Keratinocyte (primary cell): ENCODE measurements around the gene LRFN4. TPM values are rescaled to one million over a fixed set of nuclear protein-coding genes. Genes with fewer than 3 reads are reported as not detected.

Experiments
- DNase-seq: peaks from one replicate; pipeline ENCODE4 v3.0.0-alpha.2; 2011; ENCODE audit warnings: low read depth, missing footprints, low spot score
- FAIRE-seq: peaks from 2 replicates; lab custom pipeline; 2011; peaks lifted over from hg19 to GRCh38; lab: Jason Lieb, UNC
- H2AFZ ChIP-seq: 2 replicates; pipeline ENCODE4 v1.6.0; 2012; ENCODE audit warnings: low read length, control low read depth, inconsistent platforms; ENCODE audit not compliant: control insufficient read depth
- H3K27ac ChIP-seq: 2 replicates; pipeline ENCODE4 v1.5.1; 2011; ENCODE audit warnings: low read length; ENCODE audit not compliant: control insufficient read depth, insufficient read depth
- H3K27me3 ChIP-seq: 3 replicates; pipeline ENCODE4 v1.6.0; 2011; ENCODE audit warnings: low read length; ENCODE audit not compliant: control insufficient read depth, insufficient read depth; ENCODE audit errors: extremely low read depth
- H3K36me3 ChIP-seq, 2 experiments: 2 replicates in 1 of 2; 3 replicates in 1 of 2; pipeline ENCODE4 v1.5.1; 2011; ENCODE audit warnings: low read length in 2 of 2, mild to moderate bottlenecking in 1 of 2; ENCODE audit not compliant: control insufficient read depth in 2 of 2, insufficient read depth in 2 of 2; ENCODE audit errors: extremely low read depth in 1 of 2
- H3K4me1 ChIP-seq: 3 replicates; pipeline ENCODE4 v1.5.1; 2011; ENCODE audit warnings: low read length; ENCODE audit not compliant: control insufficient read depth, insufficient read depth; ENCODE audit errors: extremely low read depth
- H3K4me2 ChIP-seq: 3 replicates; pipeline ENCODE4 v1.6.0; 2011; ENCODE audit warnings: low read depth, low read length; ENCODE audit not compliant: control insufficient read depth, insufficient read depth; ENCODE audit errors: extremely low read depth
- H3K4me3 ChIP-seq, 3 experiments: fragments of 200-600 bp in 1 of 3; sonication (generic) in 1 of 3; 2 replicates in 2 of 3; 3 replicates in 1 of 3; pipeline ENCODE4 v1.5.1; 2011 to 2016; ENCODE audit warnings: low read length in 3 of 3, mild to moderate bottlenecking in 3 of 3, control low read depth in 2 of 3, inconsistent platforms in 1 of 3, low read depth in 1 of 3, mixed read lengths in 1 of 3, mixed run types in 1 of 3, moderate library complexity in 1 of 3; ENCODE audit not compliant: control insufficient read depth in 2 of 3, insufficient read depth in 2 of 3; ENCODE audit errors: extremely low read depth in 1 of 3
- H3K79me2 ChIP-seq: 2 replicates; pipeline ENCODE4 v1.6.0; 2012; ENCODE audit warnings: low read length; ENCODE audit not compliant: control insufficient read depth, insufficient read depth
- H3K9ac ChIP-seq: 3 replicates; pipeline ENCODE4 v1.6.0; 2011; ENCODE audit warnings: low read length; ENCODE audit not compliant: control insufficient read depth, insufficient read depth; ENCODE audit errors: extremely low read depth
- H3K9me1 ChIP-seq: 3 replicates; pipeline ENCODE4 v1.6.0; 2011; ENCODE audit warnings: low read length; ENCODE audit not compliant: control insufficient read depth, insufficient read depth; ENCODE audit errors: extremely low read depth
- H3K9me3 ChIP-seq: 2 replicates; pipeline ENCODE4 v1.5.1; 2012; ENCODE audit warnings: low read depth, low read length; ENCODE audit not compliant: control insufficient read depth
- H4K20me1 ChIP-seq: 3 replicates; pipeline ENCODE4 v1.6.0; 2011; ENCODE audit warnings: low read length; ENCODE audit not compliant: control insufficient read depth, insufficient read depth; ENCODE audit errors: extremely low read depth
- EZH2 ChIP-seq: IDR thresholded peaks from one replicate; pipeline ENCODE4 v1.6.1; 2012; ENCODE audit warnings: inconsistent platforms, mild to moderate bottlenecking, low read length, moderate library complexity
- dilution Hi-C: fragments of 300-500 bp; cut with MboI; formaldehyde crosslinking; loops from one replicate; pipeline ENCODE4 v1.7.0; 2020; ENCODE audit warnings: low sequenced_read_pairs; ENCODE audit not compliant: extremely low pct_ligation_motif_present
- polyA plus RNA-seq, 5 experiments: library from polyadenylated mRNA; depleted of rRNA in 3 of 5; stranded (reverse) in 3 of 5; stranded (forward) in 1 of 5; unstranded in 1 of 5; fragments of >200 nt; gene quantifications; 1 replicate in 1 of 5; 2 replicates in 3 of 5; 3 replicates in 1 of 5; pipeline versions ENCODE4 v1.2.1 to v1.2.3, GENCODE V29; 2011 to 2012; ENCODE audit warnings: missing spikeins in 2 of 5, low read depth in 1 of 5, low replicate concordance in 1 of 5
- TF ChIP-seq, protein P1 (sequence below), 3 experiments: IDR thresholded peaks in 1 of 3; conservative IDR thresholded peaks in 1 of 3; optimal IDR thresholded peaks in 1 of 3; 2 replicates in 2 of 3; 3 replicates in 1 of 3; pipeline versions ENCODE3 to v1.5.1; 2011; ENCODE audit warnings: low read length in 3 of 3, mild to moderate bottlenecking in 3 of 3, moderate library complexity in 2 of 3, control low read depth in 1 of 3, inconsistent platforms in 1 of 3; ENCODE audit not compliant: insufficient read depth in 2 of 3; ENCODE audit errors: extremely low read depth in 1 of 3

The LRFN4 gene
- polyA plus RNA-seq, 1 donor (not counting 4 experiments of a cell fraction or from before 2014, with no cell fraction given) = 1.1 TPM

DNA sequence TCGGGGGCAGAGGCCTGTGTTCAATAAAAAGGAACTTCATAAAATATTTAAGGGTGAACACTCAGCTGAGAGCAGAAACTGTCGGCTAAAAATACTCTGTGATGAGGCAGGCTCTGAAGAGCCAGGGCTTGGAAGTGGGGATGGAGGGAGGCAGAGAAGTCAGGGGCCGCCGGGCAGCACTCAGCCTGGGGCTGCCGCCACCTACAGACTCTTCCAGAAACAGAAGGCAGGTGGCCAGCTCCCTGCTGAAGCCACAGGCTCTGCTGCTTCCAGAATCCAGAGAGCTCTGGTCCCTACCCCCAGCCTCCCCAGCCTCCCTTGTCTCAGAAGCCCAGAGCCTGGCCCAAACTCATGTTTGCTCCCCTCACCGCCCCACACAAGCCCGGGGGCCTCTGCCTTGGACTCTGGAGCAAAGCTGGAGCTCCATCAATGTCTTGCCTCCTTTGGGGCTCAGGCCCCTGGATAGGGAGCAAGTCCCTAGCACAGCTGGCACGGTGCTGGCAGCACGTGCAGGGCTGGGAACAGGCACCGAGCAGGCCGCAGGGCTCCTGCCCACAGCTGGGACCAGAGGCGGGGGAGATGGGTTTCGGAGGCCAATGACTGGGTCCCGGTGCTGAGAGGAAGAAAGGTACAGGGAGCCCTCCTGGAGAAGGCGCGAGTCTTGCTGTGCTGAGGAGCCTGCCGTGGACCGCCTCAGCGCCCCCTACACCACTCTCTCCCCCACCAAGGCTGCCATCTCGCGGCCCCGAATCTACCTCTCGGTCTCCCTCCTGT lies 8.2 kb downstream of the LRFN4 start:
- Histone ChIP-seq H3K27ac (no peak overlapping the region), H3K9me1 (no peaks in the 10 kb centered on the region), H3K79me2 (no peaks in the 10 kb centered on the region), H3K4me2 (no peak overlapping the region), H3K27me3 (no peaks in the 10 kb centered on the region), H3K4me1 (peaks cover 18% of the 10 kb centered on the region), H3K36me3 (peaks cover 18 to 27% of the 10 kb centered on the region in 2 experiments), H4K20me1 (peaks cover 6% of the 10 kb centered on the region), H3K9me3 (no peaks in the 10 kb centered on the region), H2AFZ (no peak overlapping the region), H3K4me3 (no peak overlapping the region), H3K9ac (no peak overlapping the region)
- no peak for TF ChIP-seq EZH2
- TF ChIP-seq, protein P1, sequence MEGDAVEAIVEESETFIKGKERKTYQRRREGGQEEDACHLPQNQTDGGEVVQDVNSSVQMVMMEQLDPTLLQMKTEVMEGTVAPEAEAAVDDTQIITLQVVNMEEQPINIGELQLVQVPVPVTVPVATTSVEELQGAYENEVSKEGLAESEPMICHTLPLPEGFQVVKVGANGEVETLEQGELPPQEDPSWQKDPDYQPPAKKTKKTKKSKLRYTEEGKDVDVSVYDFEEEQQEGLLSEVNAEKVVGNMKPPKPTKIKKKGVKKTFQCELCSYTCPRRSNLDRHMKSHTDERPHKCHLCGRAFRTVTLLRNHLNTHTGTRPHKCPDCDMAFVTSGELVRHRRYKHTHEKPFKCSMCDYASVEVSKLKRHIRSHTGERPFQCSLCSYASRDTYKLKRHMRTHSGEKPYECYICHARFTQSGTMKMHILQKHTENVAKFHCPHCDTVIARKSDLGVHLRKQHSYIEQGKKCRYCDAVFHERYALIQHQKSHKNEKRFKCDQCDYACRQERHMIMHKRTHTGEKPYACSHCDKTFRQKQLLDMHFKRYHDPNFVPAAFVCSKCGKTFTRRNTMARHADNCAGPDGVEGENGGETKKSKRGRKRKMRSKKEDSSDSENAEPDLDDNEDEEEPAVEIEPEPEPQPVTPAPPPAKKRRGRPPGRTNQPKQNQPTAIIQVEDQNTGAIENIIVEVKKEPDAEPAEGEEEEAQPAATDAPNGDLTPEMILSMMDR (optimal IDR thresholded peaks at IDR 0.05 in 1 of 3, IDR thresholded peaks at IDR 0.05 in 1 of 3, conservative IDR thresholded peaks at IDR 0.05 in 1 of 3; ENCODE audit: extremely low read depth in 1 of 3, insufficient read depth in 2 of 3, low read length in 3 of 3) = no peak
- no peak for FAIRE-seq
- no peak for DNase-seq
- dilution Hi-C loops = no loop called here

DNA sequence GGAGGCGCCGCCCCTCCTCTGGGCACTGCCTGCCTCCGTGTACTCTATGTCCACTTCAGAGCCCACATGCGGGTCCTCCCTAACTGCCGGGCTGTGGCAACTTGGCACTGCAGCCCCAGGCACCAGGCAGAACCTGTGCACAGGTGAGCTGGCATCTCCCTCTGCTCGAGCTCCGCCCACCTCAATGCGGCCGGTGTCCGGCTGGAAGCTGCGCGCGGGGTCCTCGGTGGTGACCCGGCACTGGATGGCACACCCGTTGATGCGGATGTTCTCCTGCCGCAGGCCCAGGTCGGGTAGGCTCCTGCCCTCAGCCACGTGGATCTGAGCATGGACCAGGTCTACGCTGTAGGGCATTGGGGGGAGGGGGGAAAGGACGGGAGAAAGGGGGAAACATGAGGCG lies 9.1 kb downstream of the LRFN4 start:
- peaks cover 6% of the 10 kb centered on the region for H4K20me1 ChIP-seq
- H3K4me2 ChIP-seq = no peak overlapping the region
- H3K4me3 ChIP-seq = no peak overlapping the region
- H3K9me1 ChIP-seq = no peaks in the 10 kb centered on the region
- no peak for DNase-seq
- TF ChIP-seq, protein P1 (optimal IDR thresholded peaks at IDR 0.05 in 1 of 3, IDR thresholded peaks at IDR 0.05 in 1 of 3, conservative IDR thresholded peaks at IDR 0.05 in 1 of 3; ENCODE audit: extremely low read depth in 1 of 3, insufficient read depth in 2 of 3, low read length in 3 of 3) = no peak
- no peak for TF ChIP-seq EZH2
- no peaks in the 10 kb centered on the region for H3K9me3 ChIP-seq
- peaks cover 27 to 29% of the 10 kb centered on the region in 2 experiments for H3K36me3 ChIP-seq
- no peak overlapping the region for H2AFZ ChIP-seq
- peaks cover 18% of the 10 kb centered on the region for H3K4me1 ChIP-seq
- no peaks in the 10 kb centered on the region for H3K79me2 ChIP-seq
- no peaks in the 10 kb centered on the region for H3K27me3 ChIP-seq
- H3K27ac ChIP-seq = no peak overlapping the region
- dilution Hi-C loops = no loop called here
- no peak for FAIRE-seq
- no peak overlapping the region for H3K9ac ChIP-seq
